Lung (tissue), 12 donors: ENCODE results near the gene AP3S2. TPM values are rescaled to one million over a fixed set of nuclear protein-coding genes. Genes with fewer than 3 reads are reported as not detected.

ENCODE experiments used
- ATAC-seq: fragments of 200-7000 bp; cut with Tn5 transposase; one replicate; pipeline ENCODE4 v1.9.1; 2020; ENCODE audit warnings: moderate number of reproducible peaks; ENCODE audit not compliant: insufficient read depth, low FRiP score
- DNase-seq, 3 donors: peaks; one replicate each; pipeline ENCODE4 v3.0.0-alpha.2; 2013 to 2017
- H3K27ac ChIP-seq, 2 donors: one replicate each; pipeline ENCODE4 v1.5.1; 2013; ENCODE audit warnings: mild to moderate bottlenecking in 2 of 2, moderate library complexity in 2 of 2, control low read depth in 1 of 2, inconsistent platforms in 1 of 2, low read depth in 1 of 2, low read length in 1 of 2
- H3K27me3 ChIP-seq, 3 donors: one replicate each; pipeline ENCODE4 v1.5.1; 2013; ENCODE audit warnings: low read length in 2 of 3; ENCODE audit not compliant: control insufficient read depth in 3 of 3, insufficient read depth in 3 of 3
- H3K36me3 ChIP-seq, 4 donors: one replicate each; pipeline ENCODE4 v1.5.1; 2013; ENCODE audit warnings: low read length in 4 of 4, mild to moderate bottlenecking in 1 of 4, moderate library complexity in 1 of 4; ENCODE audit not compliant: control insufficient read depth in 4 of 4, insufficient read depth in 4 of 4
- H3K4me1 ChIP-seq, 5 donors: one replicate each; pipeline ENCODE4 v1.5.1; 2013; ENCODE audit warnings: low read length in 5 of 5, mild to moderate bottlenecking in 2 of 5, moderate library complexity in 1 of 5; ENCODE audit not compliant: control insufficient read depth in 5 of 5, insufficient read depth in 5 of 5
- H3K4me3 ChIP-seq: one replicate; pipeline ENCODE4 v1.5.1; 2013; ENCODE audit warnings: mild to moderate bottlenecking, control low read depth, moderate library complexity
- H3K9ac ChIP-seq, 2 donors: one replicate each; pipeline ENCODE4 v1.5.1; 2013; ENCODE audit warnings: low read length in 2 of 2, control low read depth in 1 of 2; ENCODE audit not compliant: insufficient read depth in 1 of 2
- H3K9me3 ChIP-seq, 4 donors: one replicate each; pipeline ENCODE4 v1.5.1; 2013; ENCODE audit warnings: low read length in 3 of 4, mild to moderate bottlenecking in 1 of 4, moderate library complexity in 1 of 4; ENCODE audit not compliant: control insufficient read depth in 4 of 4, insufficient read depth in 3 of 4
- WGBS, 2 donors: extraction: QIAGEN DNeasy Blood & Tissue Kit; methylation state at CpG; one replicate each; pipeline ENCODE4 v1.1.7; 2013; 5-methylcytosine and 5-hydroxymethylcytosine counted together
- polyA plus RNA-seq, 2 donors: library from polyadenylated mRNA; stranded (reverse); fragments of 200-250 nt; gene quantifications; one replicate each; pipeline ENCODE4 v1.2.1, GENCODE V29; 2013
- total RNA-seq, 2 donors: library from RNA; depleted of rRNA in 1 of 2; stranded (reverse); fragments of >200 nt in 1 of 2; gene quantifications; one replicate each; pipeline ENCODE4 v1.2.1, GENCODE V29; 2014 to 2021
- TF ChIP-seq, protein P1 (sequence below): IDR thresholded peaks from 2 replicates; pipeline ENCODE4 v1.5.1; 2012; ENCODE audit warnings: mild to moderate bottlenecking; ENCODE audit errors: control extremely low read depth, extremely low read depth
- donor health status: control.
- donor health status: control.
- donor health status: Bipolar disorder and iron deficiency.
- donor health status: healthy.
- donor health status: DM: yes; HTN: yes; CAD: no.

Gene AP3S2
- total and polyA plus RNA-seq, 4 donors = 9.9 to 31.8 (median 25.9) TPM

DNA sequence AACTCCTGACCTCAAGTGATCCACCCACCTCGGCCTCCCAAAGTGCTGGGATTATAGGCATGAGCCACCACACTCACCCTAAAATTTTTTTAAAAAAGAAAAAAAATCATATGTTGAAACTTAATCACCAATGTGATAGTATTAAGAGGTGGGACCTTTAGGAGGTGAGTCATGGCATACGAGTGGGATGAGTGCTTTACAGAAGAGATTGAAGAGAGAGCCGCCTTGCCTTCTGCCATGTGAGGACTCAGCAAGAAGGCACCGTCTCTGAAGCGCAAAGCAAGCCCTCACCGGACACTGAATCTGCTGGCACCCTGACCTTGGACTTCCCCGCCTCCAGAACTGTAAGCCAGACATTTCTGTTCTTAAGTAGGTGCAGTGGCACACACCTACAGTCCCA, 13.5 kb upstream of the AP3S2 start:
- no peak overlapping the region for H3K27ac ChIP-seq
- no peaks in the 10 kb centered on the region for H3K9me3 ChIP-seq
- 92 to 97% methylated on average over 7 of the region's 7 CpGs for WGBS, 2 donors
- H3K4me3 ChIP-seq = no peak overlapping the region
- H3K36me3 ChIP-seq = peaks cover 6 to 33% (median 20%) of the 10 kb centered on the region in 4 donors
- peaks cover 0 to 6% (median 0%) of the 10 kb centered on the region in 5 donors for H3K4me1 ChIP-seq
- TF ChIP-seq, protein P1, sequence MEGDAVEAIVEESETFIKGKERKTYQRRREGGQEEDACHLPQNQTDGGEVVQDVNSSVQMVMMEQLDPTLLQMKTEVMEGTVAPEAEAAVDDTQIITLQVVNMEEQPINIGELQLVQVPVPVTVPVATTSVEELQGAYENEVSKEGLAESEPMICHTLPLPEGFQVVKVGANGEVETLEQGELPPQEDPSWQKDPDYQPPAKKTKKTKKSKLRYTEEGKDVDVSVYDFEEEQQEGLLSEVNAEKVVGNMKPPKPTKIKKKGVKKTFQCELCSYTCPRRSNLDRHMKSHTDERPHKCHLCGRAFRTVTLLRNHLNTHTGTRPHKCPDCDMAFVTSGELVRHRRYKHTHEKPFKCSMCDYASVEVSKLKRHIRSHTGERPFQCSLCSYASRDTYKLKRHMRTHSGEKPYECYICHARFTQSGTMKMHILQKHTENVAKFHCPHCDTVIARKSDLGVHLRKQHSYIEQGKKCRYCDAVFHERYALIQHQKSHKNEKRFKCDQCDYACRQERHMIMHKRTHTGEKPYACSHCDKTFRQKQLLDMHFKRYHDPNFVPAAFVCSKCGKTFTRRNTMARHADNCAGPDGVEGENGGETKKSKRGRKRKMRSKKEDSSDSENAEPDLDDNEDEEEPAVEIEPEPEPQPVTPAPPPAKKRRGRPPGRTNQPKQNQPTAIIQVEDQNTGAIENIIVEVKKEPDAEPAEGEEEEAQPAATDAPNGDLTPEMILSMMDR = no peak
- no peaks in the 10 kb centered on the region for H3K27me3 ChIP-seq
- H3K9ac ChIP-seq = no peak overlapping the region
- no peak for ATAC-seq
- no peak for DNase-seq

DNA sequence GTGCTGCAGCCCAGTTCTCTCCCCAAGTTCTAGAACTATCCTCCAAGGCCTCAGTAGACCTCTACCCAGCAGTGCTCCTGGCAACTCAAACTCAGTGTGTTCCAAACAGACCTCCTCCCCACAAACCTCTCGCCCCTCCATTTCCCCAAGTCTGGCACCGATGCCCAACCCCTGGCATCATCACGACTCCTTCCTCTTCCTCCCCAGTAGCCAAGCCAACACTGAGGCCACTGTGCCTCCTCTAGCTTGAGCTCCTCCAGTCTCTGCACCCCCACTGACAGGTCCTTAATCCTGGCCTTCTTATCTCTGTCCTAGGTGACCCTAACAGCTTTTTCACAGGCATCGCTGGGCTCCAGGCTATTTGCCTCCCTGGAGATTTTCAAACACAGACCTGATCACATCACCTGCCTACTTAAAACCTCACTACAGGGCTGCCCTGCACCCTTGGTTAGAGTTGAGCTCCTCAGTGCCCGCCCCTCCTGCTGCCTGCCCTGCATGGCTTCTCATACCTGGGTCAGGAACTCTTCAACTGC, 12.1 kb upstream of the AP3S2 start:
- TF ChIP-seq, protein P1 = no peak
- Histone ChIP-seq H3K27ac (no peak overlapping the region), H3K4me1 (no peaks in the 10 kb centered on the region), H3K9ac (no peak overlapping the region), H3K36me3 (peaks cover 6 to 44% (median 25%) of the 10 kb centered on the region in 4 donors), H3K4me3 (no peak overlapping the region), H3K9me3 (no peaks in the 10 kb centered on the region), H3K27me3 (no peaks in the 10 kb centered on the region)
- ATAC-seq (no peak), DNase-seq (no peak)
- 87 to 95% methylated on average over 5 of the region's 5 CpGs for WGBS, 2 donors

DNA sequence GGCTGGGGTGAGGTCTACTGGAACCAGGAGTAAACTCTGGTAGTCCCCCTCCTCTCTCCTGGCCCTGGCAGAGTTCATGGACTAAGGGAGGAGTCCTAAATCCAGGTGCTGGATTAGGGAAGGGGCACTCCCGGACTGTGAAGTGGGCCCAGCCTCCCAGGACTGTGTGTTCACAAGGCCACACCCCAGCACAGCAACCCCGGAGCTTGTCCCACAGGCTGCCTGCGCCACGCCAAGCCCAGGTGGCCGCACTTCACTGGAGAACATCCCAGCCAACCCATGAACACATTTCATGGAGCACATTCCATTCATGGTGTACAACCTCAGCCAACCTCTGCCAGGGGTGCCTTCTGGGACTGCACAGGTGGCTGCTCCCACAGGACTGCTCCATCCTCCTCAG, 10.7 kb upstream of the AP3S2 start:
- Histone ChIP-seq H3K27ac (peak overlapping the region in 1 of 2 donors; percentile 10), H3K9me3 (peaks cover 0 to 1% (median 0%) of the 10 kb centered on the region in 4 donors), H3K4me1 (no peaks in the 10 kb centered on the region), H3K36me3 (peaks cover 6 to 42% (median 20%) of the 10 kb centered on the region in 4 donors), H3K27me3 (no peaks in the 10 kb centered on the region), H3K4me3 (no peak overlapping the region), H3K9ac (no peak overlapping the region)
- ATAC-seq (no peak), DNase-seq (no peak)
- TF ChIP-seq, protein P1 = no peak
- 75 to 82% methylated on average over 5 of the region's 5 CpGs for WGBS, 2 donors

DNA sequence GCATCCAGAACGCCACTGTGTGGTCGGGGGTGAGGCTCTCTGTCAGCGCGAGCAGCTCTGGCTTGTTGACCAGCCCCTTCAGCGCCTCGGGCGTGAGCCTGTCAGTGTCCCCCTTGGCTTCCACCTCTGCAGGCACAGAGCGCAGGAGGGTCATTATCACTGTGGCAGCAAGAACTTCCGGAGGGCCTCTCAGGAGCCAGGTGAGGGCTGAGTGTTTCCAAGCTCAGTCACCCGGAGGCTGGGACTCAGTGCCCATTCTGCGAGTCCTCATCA, 10.0 kb upstream of the AP3S2 start:
- no peaks in the 10 kb centered on the region for H3K27me3 ChIP-seq
- H3K36me3 ChIP-seq = peaks cover 6 to 39% (median 19%) of the 10 kb centered on the region in 4 donors
- no peaks in the 10 kb centered on the region for H3K4me1 ChIP-seq
- TF ChIP-seq, protein P1 = no peak
- no peak overlapping the region for H3K27ac ChIP-seq
- peaks cover 0 to 1% (median 0%) of the 10 kb centered on the region in 4 donors for H3K9me3 ChIP-seq
- ATAC-seq (no peak), DNase-seq (no peak)
- no peak overlapping the region for H3K4me3 ChIP-seq
- WGBS, 2 donors = 94 to 95% methylated on average over 11 of the region's 11 CpGs
- H3K9ac ChIP-seq = no peak overlapping the region
